NCI-H2107 (cell line): Measurements from ENCODE around the gene TRIM37.
"Not testable (repeated sequence)": the region's sequence is repeated elsewhere in the genome, so short reads cannot be mapped to it uniquely, and the experiment has no call there.

Experiments used
- DNase-seq: peaks from one replicate; lab custom pipeline; 2025; lab: John Stamatoyannopoulos, UW

The TRIM37 gene

GRCh38 chr17:59108400-59109102 lies 1.9 kb upstream of the TRIM37 start:
- no peak for DNase-seq

DNA sequence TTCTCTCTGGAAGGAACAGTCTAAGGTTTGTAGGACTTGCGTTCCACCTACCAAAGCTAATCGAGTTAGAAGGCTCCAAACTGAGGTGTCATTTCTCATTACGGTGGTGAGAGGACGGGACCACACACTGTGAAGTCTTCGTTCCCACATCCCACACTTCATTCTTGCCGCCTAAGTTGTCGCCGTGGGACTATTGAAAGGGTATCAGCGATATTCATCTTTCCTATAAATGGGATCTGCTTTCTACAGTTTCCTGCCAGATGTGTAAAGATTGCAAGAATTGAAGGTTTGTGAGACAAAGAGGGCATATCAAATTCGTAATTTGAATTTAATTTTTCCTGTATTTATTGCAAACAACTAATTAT lies 608 bp upstream of the TRIM37 start:
- DNase-seq: peak; percentile 57

DNA sequence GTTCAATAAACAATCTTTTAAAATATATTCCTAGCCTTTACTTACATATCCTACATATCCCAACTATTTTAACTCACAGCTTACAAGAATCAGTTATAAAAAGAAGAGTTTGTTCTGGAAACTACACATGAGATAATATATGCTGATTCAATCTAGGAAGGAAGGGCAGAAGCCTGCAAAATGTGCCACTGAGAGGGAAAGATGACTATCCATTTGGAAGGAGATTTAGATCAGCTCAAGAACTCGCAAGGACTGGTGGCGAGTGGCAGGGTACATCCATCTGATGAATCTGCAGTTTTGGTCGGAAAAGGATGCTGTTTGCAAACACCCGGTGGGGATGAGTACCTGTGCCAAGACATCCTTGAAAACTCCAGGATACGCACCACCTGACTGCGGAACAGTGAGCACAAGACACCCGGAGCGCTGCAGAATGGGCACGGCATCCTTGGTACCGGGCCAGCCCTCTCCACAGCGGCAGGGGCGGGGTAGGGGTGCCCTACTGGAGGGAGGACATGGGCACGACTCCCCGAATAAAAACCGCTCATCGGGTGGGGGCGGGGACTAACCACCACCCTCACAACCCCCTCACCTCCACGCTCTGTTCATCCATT lies 723 bp downstream of the TRIM37 start:
- DNase-seq: peak; percentile 58

DNA sequence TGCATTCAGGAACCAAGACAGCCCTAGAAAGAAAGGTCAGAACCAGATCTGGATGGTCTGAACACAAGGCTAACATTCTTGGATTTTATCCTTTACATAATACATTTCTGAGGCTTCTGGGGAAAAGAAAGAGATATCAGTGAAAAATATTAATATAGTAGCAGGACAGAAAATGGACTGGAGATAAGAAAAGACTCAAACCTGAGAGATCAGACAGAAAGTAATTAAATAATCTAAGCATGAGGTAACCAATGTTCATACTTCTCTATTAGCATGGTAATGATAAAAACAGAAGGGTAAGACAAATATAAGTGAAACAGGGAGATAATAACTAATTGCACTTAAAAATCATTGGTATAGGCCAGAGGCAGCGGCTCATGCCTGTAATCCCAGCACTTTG lies 5.5 kb downstream of the TRIM37 start:
- no peak for DNase-seq

- DNase-seq: no peak
These were observed 8.8 kb downstream of the TRIM37 start for GRCh38 chr17:59097876-59098275.

GRCh38 chr17:59094861-59095530 lies 11.7 kb downstream of the TRIM37 start:
- no peak for DNase-seq

- no peak for DNase-seq
These were observed 12.9 kb downstream of the TRIM37 start for GRCh38 chr17:59093702-59094231.

DNA sequence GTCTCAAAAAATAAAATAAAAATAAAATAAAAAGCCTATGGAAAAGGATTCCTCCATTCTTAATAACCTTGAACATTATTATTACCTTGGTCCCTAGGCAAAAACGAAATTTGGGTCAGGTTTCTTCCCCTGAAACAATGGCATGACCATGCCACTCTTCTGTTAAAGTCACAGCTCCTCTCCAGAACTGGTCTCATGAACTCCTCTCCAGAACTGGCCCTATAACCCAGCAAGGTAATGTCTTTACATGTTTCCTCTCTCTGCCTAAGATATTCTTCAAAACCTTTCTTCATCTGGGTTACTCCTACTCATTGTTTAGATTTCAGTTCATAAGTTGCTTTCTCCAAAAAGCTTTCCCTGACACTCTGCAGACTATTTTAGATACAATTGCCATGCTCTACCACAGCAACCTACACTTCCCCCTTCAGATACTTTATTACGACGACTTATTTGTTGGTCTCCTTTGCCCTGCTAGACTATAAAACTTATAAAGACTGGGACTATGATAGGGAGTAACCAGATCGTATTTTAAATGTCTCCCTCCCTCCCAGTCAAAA lies 13.5 kb downstream of the TRIM37 start:
- no peak for DNase-seq

DNA sequence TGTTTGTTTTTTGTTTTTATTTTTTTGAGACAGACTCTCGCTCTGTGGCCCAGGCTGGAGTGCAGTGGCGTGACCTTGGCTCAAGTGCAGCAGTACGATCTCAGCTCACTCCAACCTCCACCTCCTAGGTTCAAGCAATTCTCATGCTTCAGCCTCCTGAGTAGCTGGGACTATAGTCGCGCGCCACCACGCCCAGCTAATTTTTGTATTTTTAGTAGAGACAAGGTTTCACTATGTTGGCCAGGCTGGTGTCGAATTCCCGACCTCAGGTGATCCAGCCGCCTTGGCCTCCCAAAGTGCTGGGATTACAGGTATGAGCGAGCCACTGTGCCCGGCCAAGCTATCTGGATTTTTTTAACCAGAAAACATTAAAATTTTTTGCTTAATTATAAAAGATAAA lies 16.1 kb downstream of the TRIM37 start:
- not testable (repeated sequence) for DNase-seq

DNA sequence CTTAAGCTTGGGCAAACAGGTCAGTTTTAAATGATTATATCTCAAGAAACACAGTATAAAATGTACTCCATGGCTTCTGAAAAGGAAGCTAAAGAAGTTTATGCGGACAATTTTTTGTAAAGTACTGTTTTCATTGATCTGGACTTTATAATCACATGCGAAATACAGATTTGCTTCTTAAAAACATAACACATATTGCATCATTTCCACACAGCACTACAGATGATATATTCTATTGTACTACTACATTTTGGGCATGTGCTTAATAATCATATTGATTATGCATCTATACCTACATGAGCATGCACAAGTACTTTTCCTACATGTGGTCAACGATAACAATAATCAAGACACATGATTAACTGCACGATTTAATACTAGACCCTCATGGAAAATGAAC lies 22.5 kb downstream of the TRIM37 start:
- DNase-seq: no peak

GRCh38 chr17:59074494-59074893 lies 32.2 kb downstream of the TRIM37 start:
- DNase-seq: no peak

- DNase-seq: no peak
These were observed 32.7 kb downstream of the TRIM37 start for GRCh38 chr17:59073972-59074371.

GRCh38 chr17:59069856-59070255 lies 36.8 kb downstream of the TRIM37 start:
- DNase-seq: no peak

DNA sequence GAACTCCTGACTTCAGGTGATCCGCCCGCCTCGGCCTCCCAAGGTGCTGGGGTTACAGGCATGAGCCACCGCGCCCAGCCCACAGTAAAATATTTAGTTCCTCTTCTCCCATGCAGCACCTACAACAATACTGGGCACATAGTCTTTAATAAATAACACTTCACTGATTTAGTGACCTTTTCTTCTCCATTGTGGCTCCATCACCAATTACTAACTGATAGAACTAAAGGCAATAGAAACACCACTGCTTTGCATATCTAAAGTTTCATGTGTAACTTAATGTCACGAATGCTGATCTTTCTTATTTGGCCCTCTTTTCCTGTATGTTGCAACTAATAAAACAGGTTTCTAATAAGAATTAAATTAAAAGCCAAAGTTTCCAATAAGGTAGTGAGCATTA lies 38.9 kb downstream of the TRIM37 start:
- DNase-seq: no peak

DNA sequence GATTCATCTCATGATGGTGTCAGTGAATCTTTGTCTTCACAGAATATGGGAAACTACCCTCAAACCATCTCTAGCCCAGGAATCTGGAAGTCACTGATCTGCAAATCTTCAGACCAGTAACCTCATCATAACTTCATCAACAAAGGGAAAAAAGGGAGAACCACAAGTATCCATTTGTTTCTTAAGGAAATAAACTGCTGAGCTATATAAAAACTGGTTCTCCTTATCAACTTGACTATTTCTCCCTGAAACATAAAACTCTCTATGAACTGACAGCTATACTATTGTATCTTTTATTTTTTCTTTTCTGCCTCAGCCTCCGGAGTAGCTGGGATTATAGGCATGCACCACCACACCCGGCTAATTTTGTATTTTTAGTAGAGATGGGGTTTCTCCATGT lies 39.3 kb downstream of the TRIM37 start:
- DNase-seq: no peak

DNA sequence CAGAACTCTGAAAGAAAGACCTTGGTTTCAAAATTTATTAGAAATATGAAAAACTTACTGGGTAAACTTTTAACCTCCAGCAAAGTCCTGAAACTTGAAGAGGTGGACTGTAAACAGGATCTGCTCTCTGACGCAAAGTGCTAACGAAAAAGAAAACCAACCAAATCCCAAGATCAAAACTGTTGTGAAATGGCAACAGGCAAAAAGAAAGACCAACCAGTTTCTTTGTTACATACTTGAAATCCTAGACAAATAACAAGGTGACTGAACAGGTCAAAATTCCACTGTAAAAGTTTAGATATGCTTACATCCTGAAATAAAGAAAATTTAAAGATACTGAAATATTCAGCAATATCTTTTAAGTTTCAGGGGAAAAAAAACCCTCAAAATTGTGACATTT lies 44.2 kb downstream of the TRIM37 start:
- DNase-seq: no peak

GRCh38 chr17:59056857-59057256 lies 49.8 kb downstream of the TRIM37 start:
- no peak for DNase-seq

DNA sequence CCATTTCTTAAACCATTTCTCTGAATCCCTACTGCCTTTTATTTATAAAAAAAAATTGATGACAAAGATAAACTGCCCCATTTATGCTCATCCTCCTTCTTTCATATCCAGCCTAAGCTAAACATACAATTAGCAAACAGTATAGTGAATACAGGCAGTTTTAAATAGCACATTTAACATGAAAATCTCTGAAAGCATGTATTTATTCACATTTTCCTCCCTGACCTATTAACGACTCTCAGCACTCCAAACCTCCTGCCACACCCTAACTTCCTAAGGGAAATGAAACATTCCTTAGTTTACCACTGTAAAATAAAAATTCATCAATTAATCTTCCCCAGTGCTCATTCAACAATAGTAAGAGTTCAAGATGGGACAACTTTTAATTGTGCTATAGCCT lies 56.9 kb downstream of the TRIM37 start:
- no peak for DNase-seq

DNA sequence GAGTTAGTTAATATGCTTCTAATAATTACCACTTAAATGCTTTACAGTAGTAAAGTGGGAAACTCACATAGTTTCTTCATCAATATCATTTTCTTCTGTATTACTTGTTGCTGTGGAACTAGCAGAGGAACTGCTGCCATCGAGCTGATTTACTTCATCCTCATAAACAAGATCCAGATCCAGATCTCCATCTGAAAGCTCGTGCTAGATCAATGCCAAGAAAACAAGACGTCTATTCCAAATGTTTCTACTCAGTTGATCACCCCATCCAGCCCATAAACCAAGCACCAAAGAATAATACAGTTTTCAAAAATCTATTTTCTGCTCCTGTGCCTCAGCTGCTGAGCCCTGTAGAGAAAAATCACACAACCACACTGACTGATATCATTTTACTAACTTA lies 59.1 kb downstream of the TRIM37 start:
- no peak for DNase-seq

GRCh38 chr17:59046192-59046591 lies 60.5 kb downstream of the TRIM37 start:
- DNase-seq: no peak

DNA sequence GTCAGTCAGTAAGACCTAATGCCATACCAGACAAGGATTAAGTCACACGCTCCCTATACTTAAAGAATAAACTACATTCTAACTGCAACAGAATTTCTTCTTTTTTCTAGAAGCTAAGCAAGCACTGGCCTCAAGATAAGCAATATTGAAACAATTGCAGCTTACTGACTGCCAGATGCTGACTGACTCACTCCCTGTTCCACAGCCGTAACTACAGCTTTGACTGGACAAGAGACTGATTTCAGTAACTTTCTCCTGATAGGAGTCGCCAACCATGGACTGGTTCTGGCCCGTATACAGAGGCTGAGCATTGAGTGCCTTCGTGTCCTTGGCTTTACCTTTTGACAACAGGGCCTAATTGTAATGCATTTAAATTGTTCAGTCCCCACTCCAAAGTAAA lies 67.9 kb downstream of the TRIM37 start:
- DNase-seq: no peak

- DNase-seq: no peak
These were observed 68.7 kb downstream of the TRIM37 start for GRCh38 chr17:59037960-59038359.

GRCh38 chr17:59030811-59031210 lies 75.9 kb downstream of the TRIM37 start:
- no peak for DNase-seq
